Measurements from ENCODE around the gene TMEM221. TPM values are rescaled to one million over a fixed set of nuclear protein-coding genes. Genes with fewer than 3 reads are reported as not detected.

TMEM221 gene
- total RNA-seq, 2 experiments from 2014 or later, result not detected

- no peaks in the 10 kb centered on the region for H3K9me3 Mint-ChIP-seq
- ChIA-PET CTCF (interaction anchor here (0.7 to 1.4 kb wide), 7 partner anchors 9 to 454 kb away, joined by 3 to 4 read pairs (median 3); partner anchors contain the start of genes MRPL34, MVB12A and RPL18A), POLR2A (interaction anchor here (0.5 to 2.7 kb wide), 3 partner anchors 14 to 1942 kb away, joined by 3 to 14 read pairs (median 5); partner anchors contain the start of gene MVB12A)
- H3K36me3 Mint-ChIP-seq (ENCODE audit: low read depth), result peaks cover 37% of the 10 kb centered on the region
- peak within 1 kb of the TSS; percentile 96 for H3K4me3 Mint-ChIP-seq
- H3K27me3 Mint-ChIP-seq, result no peaks in the 10 kb centered on the region
- peak; percentile 72 for DNase-seq
- peak within 1 kb of the TSS; percentile 95 for H3K27ac Mint-ChIP-seq
- peaks cover 42% of the 10 kb centered on the region for H3K4me1 Mint-ChIP-seq
Observed at GRCh38 chr19:17405250-17406045, 43.0 kb downstream of the TMEM221 start, which contains the start of gene BST2. BST2 (minus strand) TSS chr19:17405630; CDS start chr19:17405575, 55 bp downstream.

GRCh38 chr19:17404621-17405249 lies 43.7 kb downstream of the TMEM221 start:
- DNase-seq, result no peak
- H3K27ac Mint-ChIP-seq, result peak overlapping the region; percentile 95
- H3K4me3 Mint-ChIP-seq, result peak overlapping the region; percentile 96
- no peaks in the 10 kb centered on the region for H3K27me3 Mint-ChIP-seq
- H3K4me1 Mint-ChIP-seq, result peaks cover 40% of the 10 kb centered on the region
- no peaks in the 10 kb centered on the region for H3K9me3 Mint-ChIP-seq
- POLR2A ChIA-PET, result interaction anchor here (2.7 kb wide), 1 partner anchor 15 kb away, joined by 14 read pairs; the partner anchor contains the start of gene MVB12A
- CTCF ChIA-PET, result interaction anchor here (0.7 to 1.4 kb wide), 5 partner anchors 8 to 455 kb away, joined by 3 read pairs; partner anchors contain the start of genes CCDC194, MRPL34 and RPL18A
- peaks cover 37% of the 10 kb centered on the region for H3K36me3 Mint-ChIP-seq (ENCODE audit: low read depth)

DNA sequence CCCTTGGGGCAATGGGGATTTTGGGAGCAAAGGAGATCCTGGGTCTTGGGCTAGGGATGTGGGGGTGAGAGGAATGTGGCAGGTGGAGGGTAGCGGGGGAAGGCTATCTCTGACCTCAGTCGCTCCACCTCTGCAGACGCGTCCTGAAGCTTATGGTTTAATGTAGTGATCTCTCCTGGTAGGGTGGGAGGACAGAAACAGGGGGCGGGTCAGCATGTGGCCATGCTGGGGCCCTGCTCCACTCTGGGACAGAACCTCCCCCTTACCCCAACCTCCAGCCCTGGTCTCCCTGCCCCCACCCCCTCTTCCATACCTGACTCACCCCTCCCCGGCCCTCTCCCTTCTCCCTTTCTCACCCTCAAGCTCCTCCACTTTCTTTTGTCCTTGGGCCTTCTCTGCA lies 44.5 kb downstream of the TMEM221 start:
- H3K27me3 Mint-ChIP-seq, result no peaks in the 10 kb centered on the region
- POLR2A ChIA-PET, result no interaction called here
- no peaks in the 10 kb centered on the region for H3K9me3 Mint-ChIP-seq
- DNase-seq, result no peak
- H3K4me3 Mint-ChIP-seq, result peak overlapping the region; percentile 96
- H3K4me1 Mint-ChIP-seq, result peaks cover 38% of the 10 kb centered on the region
- H3K27ac Mint-ChIP-seq, result peak overlapping the region; percentile 95
- CTCF ChIA-PET, result interaction anchor here (0.7 to 1.7 kb wide), 5 partner anchors 10 to 57 kb away, joined by 3 to 7 read pairs (median 5); partner anchors contain the start of genes CCDC194 and MVB12A
- H3K36me3 Mint-ChIP-seq (ENCODE audit: low read depth), result peaks cover 37% of the 10 kb centered on the region

GRCh38 chr19:17402982-17403855 lies 45.2 kb downstream of the TMEM221 start:
- peak overlapping the region; percentile 74 for H3K27ac Mint-ChIP-seq

DNA sequence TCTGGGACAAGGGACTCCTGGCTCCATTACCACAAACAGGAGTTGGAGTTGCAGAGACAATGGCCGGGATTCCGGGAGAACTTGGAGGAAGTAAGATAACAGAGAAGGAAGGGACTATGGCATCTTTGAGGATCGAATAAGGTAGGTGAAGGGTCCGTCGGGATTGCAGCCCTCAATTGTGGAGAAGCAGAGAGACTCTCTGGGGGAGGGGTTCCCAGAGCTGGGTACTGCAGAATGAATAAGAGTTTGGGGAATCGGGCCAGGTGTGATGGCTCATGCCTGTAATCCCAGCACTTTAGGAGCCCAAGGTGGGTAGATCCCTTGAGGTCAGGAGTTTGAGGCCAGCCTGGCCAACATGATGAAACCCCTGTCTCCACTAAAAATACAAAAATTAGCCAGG lies 46.8 kb downstream of the TMEM221 start:
- ChIA-PET POLR2A (no interaction called here), CTCF (interaction anchor here (0.7 kb wide), 1 partner anchor 152 kb away, joined by 3 read pairs; no protein-coding TSS in a partner anchor)

More at GRCh38 chr19:17402982-17403855, 45.2 kb downstream of the TMEM221 start:
- H3K4me3 Mint-ChIP-seq, result peak overlapping the region; percentile 96
- peaks cover 40% of the 10 kb centered on the region for H3K36me3 Mint-ChIP-seq (ENCODE audit: low read depth)
- peaks cover 41% of the 10 kb centered on the region for H3K4me1 Mint-ChIP-seq
- POLR2A ChIA-PET, result no interaction called here
- no peaks in the 10 kb centered on the region for H3K27me3 Mint-ChIP-seq
- DNase-seq, result peak; percentile 54
- CTCF ChIA-PET, result interaction anchor here (0.6 to 1.7 kb wide), 7 partner anchors 9 to 449 kb away, joined by 3 to 7 read pairs (median 3); partner anchors contain the start of genes CCDC194 and MVB12A
- H3K9me3 Mint-ChIP-seq, result no peaks in the 10 kb centered on the region

DNA sequence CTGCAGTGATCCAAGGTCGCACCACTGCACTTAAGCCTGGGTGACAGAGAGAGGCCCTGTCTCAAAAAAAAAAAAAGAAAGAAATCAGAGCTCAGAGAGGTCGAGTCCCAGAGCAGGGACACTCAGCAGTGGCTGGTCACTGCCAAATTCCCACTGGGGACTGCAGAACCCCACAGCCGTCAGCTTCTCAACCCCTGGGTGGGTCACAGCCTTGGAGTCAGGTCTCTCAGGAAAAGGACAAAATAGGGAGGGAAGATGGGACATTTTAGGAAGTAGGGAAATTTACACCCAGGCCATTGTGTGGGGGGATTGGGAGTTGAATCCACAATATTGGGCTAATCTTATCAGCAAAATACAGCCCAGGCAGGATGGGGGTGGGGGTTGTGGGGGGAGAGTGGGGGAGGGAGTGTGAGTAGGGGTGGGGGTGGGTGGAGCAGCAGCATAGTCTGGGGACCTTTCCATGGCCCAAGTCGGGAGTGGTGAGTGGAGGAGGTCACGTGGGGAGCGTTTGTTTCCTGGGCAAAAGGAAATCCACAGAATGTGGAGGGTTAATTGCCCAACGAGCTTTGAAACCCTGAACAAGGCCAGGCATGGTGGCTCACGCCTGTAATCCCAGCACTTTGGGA lies 49.5 kb downstream of the TMEM221 start:
- DNase-seq, result no peak
- no peaks in the 10 kb centered on the region for H3K9me3 Mint-ChIP-seq
- CTCF ChIA-PET, result interaction anchor here (0.5 to 0.6 kb wide), 2 partner anchors 22 to 26 kb away, joined by 3 read pairs; no protein-coding TSS in a partner anchor
- peaks cover 32% of the 10 kb centered on the region for H3K36me3 Mint-ChIP-seq (ENCODE audit: low read depth)
- POLR2A ChIA-PET, result interaction anchor here (0.8 kb wide), 1 partner anchor 220 kb away, joined by 5 read pairs; no protein-coding TSS in a partner anchor
- H3K4me1 Mint-ChIP-seq, result peaks cover 30% of the 10 kb centered on the region
- no peaks in the 10 kb centered on the region for H3K27me3 Mint-ChIP-seq
- H3K4me3 Mint-ChIP-seq, result no peak overlapping the region
- no peak overlapping the region for H3K27ac Mint-ChIP-seq

More for the DNA sequence above, 46.8 kb downstream of the TMEM221 start:
- Mint-ChIP-seq H3K27ac (no peak overlapping the region), H3K4me1 (peaks cover 27% of the 10 kb centered on the region), H3K9me3 (no peaks in the 10 kb centered on the region), H3K27me3 (no peaks in the 10 kb centered on the region), H3K36me3 (ENCODE audit: low read depth) (peaks cover 42% of the 10 kb centered on the region), H3K4me3 (no peak overlapping the region)
- DNase-seq, result no peak

- Mint-ChIP-seq H3K36me3 (ENCODE audit: low read depth) (peaks cover 18% of the 10 kb centered on the region), H3K4me3 (peak overlapping the region; percentile 25), H3K27me3 (peaks cover 7% of the 10 kb centered on the region), H3K9me3 (no peaks in the 10 kb centered on the region), H3K27ac (peak overlapping the region; percentile 27), H3K4me1 (peaks cover 32% of the 10 kb centered on the region)
- ChIA-PET POLR2A (no interaction called here), CTCF (interaction anchor here (0.6 to 1.0 kb wide), 4 partner anchors 9 to 283 kb away, joined by 3 read pairs; no protein-coding TSS in a partner anchor)
- peak; percentile 26 for DNase-seq
Observed at GRCh38 chr19:17394891-17395415, 53.5 kb downstream of the TMEM221 start.

DNA sequence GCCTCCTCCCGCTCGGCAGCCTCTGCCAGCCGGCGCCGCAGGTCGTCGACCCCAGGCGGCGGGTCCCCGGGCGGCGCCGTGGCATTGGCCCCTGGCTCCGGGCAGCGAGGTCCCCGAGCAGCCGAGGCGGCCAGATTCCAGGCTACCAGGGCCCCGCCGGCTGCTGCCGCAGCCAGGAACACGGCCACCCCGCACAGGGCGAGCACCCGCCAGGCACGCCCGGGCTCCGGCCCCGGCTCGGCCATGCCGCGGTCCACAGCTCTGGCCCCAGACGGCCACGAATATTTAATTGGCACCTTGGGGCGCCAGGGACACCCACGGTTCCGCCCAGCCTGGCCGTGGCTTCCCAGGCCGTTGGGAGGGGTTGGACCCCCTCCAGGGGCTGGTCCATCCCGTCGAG lies 54.6 kb downstream of the TMEM221 start, which contains the start of gene CCDC194:
TSS of gene CCDC194 (minus strand) at position 283 of the 400 bp plus-strand sequence. CDS start at position 245, 38 bp downstream.
- no peak for DNase-seq
- ChIA-PET CTCF (interaction anchor here (0.6 to 1.3 kb wide), 3 partner anchors 10 to 284 kb away, joined by 3 read pairs; no protein-coding TSS in a partner anchor), POLR2A (no interaction called here)
- H3K9me3 Mint-ChIP-seq, result peaks cover 3% of the 10 kb centered on the region
- peaks cover 18% of the 10 kb centered on the region for H3K27me3 Mint-ChIP-seq
- peaks cover 18% of the 10 kb centered on the region for H3K36me3 Mint-ChIP-seq (ENCODE audit: low read depth)
- peak within 1 kb of the TSS; percentile 25 for H3K4me3 Mint-ChIP-seq
- peaks cover 32% of the 10 kb centered on the region for H3K4me1 Mint-ChIP-seq
- H3K27ac Mint-ChIP-seq, result peak within 1 kb of the TSS; percentile 27

DNA sequence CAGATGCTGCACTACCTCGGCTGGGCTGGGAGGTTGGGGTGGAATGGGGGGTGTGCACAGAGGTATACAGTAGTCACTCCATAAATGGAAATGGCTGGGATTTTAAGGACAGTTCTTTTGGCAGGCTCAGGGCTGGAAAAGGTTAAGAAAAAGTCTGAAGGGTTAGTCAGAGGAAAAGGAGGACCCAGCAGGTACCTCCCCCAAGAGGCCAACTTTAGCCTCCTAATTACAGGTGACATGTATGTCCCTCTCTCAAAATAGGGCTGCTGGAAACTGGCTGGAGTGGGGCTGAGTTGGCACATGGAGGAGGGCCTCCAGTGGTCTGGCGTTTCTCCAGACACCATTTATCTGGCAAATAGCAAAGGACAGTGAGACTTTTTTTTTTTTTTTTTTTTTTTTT lies 55.5 kb downstream of the TMEM221 start:
- no peak for DNase-seq
- ChIA-PET CTCF (no interaction called here), POLR2A (interaction anchor here (0.7 kb wide), 1 partner anchor 14 kb away, joined by 3 read pairs; no protein-coding TSS in a partner anchor)
- H3K36me3 Mint-ChIP-seq (ENCODE audit: low read depth), result peaks cover 15% of the 10 kb centered on the region
- H3K27me3 Mint-ChIP-seq, result peaks cover 22% of the 10 kb centered on the region
- no peak overlapping the region for H3K4me3 Mint-ChIP-seq
- peaks cover 3% of the 10 kb centered on the region for H3K9me3 Mint-ChIP-seq
- peaks cover 30% of the 10 kb centered on the region for H3K4me1 Mint-ChIP-seq
- no peak overlapping the region for H3K27ac Mint-ChIP-seq

DNA sequence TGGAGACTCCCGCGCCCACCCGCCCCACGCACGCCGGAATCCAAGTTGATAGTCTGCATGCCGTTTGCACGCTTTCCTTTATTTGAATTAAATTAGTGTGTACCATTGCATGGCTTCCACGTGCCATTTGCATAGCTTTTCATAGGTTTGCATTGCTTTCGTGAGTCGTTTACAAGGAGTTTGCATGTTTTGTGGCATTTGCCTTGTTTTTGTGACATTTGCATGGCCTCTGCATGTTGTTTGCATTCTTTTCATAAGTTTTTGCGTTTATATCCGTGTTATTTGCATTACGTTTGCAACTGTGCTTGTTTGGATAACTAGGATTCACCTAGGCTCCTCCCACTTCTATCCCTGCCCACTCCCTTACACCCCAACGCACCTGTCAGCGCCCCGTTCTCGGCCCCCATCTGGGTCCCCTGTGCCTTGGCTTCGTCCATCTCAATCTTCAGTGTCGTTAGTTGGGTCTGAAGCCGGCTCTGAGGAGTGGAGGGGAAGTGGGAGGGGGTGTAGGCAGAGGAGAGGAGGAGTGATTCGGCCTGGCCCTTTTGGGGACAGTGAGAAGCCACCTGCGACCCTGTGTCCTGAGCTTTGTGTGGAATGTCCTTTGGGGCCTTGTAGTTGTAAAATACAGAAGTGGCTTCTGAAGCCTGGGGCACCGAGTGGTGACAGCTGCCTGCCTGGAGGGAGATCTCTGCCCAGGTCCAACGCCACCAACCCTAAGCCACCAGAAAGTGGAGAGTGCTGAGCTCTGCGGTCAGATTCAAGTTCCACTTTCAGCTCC lies 56.9 kb downstream of the TMEM221 start:
- Mint-ChIP-seq H3K27me3 (peaks cover 22% of the 10 kb centered on the region), H3K4me3 (peak overlapping the region; percentile 63), H3K4me1 (peaks cover 30% of the 10 kb centered on the region), H3K9me3 (peaks cover 3% of the 10 kb centered on the region), H3K36me3 (ENCODE audit: low read depth) (peaks cover 7% of the 10 kb centered on the region), H3K27ac (peak overlapping the region; percentile 82)
- ChIA-PET CTCF (interaction anchor here (0.6 to 1.0 kb wide), 4 partner anchors 9 to 163 kb away, joined by 3 to 5 read pairs (median 4); no protein-coding TSS in a partner anchor), POLR2A (no interaction called here)
- no peak for DNase-seq

Data from activated CD4-positive, alpha-beta T cell treated with anti-CD3 and anti-CD28 coated beads, Interleukin-2, amount 10 ng/mL, durations not matched to agents 7 days and 5 days (primary cell).